Femur (tissue), 1 donor: ENCODE measurements around the gene DUSP10.

Experiments used
- DNase-seq: peaks from one replicate; pipeline ENCODE4 v3.0.0-alpha.2; 2017

The DUSP10 gene

DNA sequence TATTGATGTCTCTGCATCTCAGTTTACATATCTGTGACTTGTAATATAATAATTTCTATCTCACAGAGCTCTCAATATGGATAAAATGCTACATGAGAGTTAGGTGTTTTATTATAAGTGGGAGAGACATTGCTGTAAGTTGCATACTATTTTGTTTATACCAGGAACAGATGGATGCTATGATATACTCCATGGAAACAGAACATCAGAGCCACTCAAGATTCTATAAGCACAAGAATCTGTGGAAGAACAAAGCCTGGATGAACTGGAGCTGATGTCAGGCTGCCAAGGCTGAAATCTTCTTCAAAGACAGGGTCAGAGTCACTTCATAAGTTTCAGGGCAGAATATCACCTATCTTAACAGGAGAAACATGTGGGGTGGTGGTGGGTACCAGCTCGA is 30.2 kb downstream of the DUSP10 start:
- no peak for DNase-seq

DNA sequence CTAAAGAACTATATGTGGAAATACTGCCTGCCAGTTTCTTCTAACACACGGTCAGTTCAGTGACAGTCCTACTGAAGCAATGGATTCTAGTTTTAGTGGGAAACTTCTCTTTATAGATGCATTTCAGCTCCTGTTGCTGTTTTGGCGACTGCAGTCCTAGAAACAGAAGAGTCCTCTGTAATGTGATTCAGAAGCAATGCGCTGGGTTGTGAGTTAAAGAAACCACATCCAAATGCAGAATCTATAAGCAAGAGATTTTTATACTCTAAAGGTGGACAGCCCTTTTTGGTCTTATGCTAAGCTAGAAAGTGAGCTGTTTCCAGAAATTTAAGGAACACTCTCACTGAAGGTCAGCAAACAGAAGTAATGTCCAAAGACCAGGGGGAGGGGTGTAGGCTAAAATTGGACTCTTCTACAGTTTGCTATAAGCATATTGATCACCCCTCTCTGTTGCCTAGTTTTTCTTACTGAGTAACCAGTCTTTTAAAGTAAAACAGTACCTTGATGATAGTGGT is 30.8 kb downstream of the DUSP10 start:
- DNase-seq = no peak

DNA sequence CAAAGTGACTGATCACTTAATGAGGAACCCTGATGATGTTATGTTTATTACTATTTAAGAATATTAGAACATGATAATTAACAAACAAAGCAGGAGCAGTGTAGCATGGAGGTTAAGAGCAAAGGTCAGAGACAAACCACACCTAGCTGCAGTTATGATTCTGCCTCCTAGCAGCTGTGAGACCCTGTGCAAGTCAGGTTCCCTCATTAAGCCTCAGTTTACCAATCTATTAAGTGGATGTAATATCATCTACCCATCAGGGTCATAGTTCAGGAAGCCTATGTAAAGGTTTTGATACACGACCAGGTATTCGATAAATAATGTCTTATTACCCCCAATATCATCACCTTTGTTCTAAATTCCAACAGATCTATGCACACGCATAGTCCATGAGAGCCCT is 32.0 kb downstream of the DUSP10 start:
- no peak for DNase-seq

DNA sequence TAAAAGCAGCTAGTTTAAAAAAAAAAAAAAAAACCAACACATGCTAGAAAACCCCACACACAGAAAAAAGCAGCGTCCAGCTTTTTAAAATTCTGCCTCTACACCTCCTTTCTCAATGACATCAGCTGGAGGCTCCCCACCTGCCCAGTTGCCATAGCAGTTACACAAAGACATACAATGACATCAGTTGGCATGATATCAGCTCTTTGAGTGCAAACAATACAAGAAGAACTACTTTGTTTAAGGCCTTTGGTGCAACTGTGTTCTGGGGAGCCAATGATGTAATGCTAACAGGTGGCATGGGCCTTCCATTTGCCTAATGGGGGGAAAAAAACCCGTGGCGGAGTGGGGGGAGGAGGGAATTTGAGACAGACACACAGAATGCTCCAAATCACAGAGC is 32.9 kb downstream of the DUSP10 start:
- DNase-seq = peak; percentile 83

DNA sequence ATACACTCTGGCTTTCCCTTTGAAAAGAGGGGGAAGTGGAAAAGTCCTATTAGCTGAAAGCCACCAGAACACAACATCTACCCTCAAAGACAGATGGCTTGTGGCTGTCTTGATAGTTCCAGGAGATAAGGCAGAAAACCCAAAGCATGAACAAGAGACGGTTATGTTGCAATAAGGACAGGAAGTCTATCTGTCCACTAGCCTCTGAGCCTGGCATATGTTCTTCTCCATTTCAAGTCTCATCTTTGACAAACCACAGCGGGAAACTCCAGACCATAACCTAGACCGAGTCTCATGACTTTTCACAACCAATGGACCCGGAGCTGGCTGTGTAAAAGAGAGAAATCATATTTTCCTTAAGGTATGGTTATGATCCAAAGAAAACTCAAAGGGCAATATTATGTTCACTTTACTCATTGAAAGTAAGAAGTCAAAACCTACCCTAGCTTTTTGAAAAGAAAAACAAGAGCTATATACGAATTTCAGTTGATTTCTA is 33.8 kb downstream of the DUSP10 start:
- peak; percentile 48 for DNase-seq

DNA sequence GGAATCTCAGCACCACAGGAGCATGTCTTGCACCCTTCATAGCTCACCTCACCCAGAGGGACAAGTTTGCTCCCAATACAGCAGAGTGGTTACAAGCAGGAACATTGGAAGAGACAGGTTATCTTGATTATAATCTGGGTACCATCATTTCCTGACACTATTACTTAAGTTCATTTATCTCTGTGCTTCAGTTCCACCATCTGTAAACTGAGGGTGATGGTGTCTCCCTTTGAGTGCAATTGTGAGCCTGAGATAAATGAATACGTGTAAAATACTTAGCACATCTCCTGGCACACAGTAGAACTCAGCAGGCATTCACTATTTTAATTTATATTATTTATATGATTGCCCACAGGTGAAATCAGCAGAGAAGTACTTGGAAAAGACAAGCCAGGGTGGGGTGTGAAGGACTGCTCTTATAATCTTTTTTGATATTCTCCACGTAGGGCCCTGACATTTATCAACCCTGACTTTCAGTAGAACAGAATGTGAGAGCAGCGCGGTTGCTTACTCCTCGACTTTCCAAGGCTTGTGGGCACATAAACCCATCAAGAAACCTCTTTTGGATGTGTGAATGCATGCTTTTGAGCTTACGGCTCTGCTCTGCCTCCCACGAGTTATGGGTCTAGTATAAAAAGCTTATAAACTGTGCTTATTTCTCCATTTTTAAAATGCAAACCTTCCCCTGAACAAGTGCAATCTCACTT is 34.9 kb downstream of the DUSP10 start:
- no peak for DNase-seq

DNA sequence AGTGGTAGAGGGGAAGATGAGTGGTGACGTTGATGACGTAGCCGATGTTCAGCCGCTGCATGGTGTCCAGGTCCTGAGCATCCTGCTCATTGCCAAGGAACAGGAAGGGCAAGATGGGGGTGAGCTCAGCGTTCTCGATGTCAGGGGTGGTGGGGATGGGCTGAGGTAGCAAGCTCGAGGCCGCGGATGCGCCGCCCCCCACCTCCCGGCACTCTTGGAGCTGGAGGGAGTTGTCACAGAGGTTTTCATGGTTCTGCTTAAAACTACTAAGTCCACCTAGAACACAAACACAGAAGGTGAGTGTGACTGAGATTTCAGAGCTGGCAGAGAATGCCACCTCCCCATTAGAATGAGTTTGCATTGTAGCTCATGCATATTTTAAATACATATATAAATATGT is 35.7 kb downstream of the DUSP10 start:
- no peak for DNase-seq

DNA sequence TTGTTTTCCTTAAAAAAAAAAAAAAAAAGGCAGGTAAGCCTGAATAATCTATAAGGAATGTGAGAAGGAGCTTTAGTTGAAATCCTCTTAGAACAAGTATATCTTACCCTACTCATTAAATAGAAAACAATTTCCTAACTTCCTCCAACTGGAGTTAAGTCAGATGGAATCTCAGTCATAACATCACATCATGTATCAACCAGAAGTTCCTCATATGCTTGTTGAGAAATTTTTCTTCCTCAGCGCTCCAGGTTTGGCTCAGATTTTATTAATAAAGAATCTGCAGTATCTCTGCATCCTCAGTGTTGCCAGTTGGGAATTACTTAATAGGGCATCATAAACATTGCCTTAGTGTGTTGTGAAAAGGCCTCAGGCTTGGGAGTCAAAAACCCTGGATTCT is 37.6 kb downstream of the DUSP10 start:
- DNase-seq = no peak

DNA sequence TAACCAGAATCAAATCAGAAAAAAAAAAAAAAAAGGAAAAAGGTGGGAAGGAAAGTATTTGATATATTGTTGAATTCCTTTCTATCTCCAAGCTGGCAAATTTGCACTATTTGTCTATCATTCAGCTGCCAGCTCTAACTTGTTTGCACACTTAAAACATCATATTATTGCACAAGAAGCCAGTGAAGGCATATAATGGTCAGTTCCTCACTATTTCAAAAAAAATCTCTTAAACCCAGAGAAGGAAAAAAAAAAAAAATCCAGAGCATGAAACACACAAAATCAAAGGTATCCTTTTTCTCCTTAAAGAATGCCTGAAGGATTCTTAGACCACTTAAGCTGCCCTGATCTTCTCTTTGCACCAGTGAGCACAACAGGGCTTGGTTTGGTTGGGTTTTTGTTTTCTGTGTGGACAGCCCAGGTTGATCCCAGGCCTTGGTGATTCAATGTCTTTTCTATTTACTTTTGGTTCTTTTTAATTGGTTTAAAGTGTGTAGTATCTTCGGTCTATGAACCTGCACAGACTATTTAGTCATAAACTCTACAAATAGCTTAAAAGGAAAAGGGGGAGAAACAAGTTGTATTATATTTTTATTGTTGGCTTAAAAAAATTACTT is 40.2 kb downstream of the DUSP10 start:
- no peak for DNase-seq

DNA sequence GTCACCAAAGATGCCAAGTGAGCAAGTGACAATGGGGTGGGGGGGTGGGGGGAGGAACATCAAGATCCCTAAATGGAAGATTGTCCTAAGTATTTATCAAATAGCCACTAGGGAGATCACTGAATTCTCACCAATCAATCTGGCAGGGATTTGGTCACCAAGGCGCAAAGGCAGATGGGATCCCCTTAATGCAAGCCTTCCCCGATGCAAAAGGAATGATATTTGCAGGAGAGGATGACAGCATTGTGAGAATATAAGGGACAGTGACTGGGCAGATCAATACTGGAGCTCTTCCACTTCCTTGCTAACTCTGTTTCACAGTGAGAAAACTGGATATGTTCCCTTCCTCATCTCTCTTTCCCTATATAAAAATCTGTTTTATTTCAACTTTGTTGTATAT is 40.9 kb downstream of the DUSP10 start:
- no peak for DNase-seq

DNA sequence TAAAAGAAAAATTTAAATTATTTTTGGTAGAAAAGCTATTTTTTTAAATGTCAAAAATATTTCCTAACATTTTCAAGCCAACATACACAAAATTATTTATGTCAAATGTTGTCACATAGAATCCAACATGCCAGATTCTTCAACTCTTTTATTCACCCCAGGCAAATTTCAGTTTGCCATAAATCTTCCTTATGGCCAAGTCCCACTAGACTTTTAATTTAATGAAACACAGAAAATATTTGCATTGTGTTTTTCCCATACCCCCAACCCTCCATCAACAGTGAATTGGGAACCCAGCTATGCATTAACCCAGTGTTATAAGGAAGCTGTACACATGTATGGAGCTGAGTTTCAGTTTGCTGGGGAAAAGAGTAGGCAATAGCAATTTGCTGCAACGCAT is 41.4 kb downstream of the DUSP10 start:
- DNase-seq = no peak

DNA sequence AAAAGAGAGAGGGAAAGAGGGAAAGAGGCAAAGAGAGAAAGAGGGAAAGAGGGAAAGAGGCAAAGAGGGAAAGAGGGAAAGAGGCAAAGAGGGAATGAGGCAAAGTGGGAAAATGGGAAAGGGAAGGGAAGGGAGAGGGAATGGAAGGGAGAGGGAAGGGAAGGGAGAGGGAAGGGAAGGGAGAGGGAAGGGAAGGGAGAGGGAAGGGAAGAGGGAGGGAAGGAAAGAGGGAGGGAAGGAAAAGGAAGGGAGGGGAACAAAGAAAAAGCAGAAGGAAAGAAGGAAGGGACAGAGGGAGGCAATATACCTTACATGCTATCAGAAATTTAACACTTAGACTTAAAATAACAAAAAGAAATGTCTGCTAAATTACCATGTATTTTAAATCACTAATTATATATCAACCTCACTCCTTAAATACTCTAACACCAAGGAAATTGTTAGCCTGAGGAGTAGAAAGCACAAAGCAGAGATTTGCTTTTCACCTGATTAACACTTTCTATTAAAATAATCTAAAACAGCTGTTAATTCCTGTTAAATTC is 41.8 kb downstream of the DUSP10 start:
- no peak for DNase-seq

DNA sequence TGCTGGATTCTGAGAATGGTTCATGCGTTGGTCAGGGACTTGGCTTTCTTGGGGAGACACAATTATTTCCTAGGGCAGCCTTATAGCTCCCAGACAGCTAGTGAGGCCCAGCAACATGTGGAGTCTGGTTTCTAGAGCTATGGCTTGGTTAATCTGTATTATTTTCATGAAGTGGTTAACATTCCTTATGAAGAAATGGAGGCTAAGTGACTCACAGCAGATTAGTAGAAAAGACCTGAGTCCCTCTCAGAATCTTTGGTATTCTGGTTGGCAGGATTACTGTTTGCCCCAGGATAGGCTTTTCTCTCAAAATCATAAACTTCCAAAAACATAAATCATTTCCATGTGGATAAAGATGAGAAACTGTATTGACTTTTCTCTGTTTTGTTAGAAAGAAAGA is 42.3 kb downstream of the DUSP10 start:
- no peak for DNase-seq

DNA sequence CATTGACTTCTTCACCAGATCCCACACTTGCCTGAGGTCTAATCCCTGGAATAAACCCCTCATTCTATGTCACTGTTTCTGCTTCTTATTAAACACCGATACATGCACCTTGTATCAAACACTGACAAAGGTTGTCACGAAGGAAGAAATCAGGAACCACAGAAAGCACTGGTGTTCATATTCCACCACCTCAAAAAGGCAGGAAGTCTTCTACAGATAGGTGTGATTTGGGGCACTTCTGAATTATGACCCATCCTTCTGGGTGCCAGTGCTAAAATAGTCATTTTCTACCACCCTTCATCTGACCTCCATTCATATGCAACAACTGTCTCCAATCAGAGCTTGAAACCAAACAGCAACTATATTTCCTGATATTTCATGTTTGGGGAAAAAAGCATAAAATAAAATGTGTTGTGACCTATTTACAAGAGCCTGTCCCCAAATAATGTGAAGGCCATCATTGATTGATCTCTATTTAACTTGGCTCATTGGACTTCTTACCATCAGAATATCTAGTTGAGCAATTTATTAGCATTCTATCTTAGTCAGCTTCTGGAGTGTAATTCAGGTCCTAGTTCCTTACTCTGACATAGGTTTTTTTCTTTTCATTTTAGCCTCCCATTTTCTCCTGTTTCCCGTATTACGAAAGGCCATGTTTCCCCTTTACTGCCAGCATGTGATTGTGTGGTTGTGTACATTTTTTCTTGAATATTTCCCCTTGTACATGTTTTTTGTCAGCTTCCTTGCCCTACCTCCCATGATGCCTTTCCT is 43.1 kb downstream of the DUSP10 start:
- no peak for DNase-seq

DNA sequence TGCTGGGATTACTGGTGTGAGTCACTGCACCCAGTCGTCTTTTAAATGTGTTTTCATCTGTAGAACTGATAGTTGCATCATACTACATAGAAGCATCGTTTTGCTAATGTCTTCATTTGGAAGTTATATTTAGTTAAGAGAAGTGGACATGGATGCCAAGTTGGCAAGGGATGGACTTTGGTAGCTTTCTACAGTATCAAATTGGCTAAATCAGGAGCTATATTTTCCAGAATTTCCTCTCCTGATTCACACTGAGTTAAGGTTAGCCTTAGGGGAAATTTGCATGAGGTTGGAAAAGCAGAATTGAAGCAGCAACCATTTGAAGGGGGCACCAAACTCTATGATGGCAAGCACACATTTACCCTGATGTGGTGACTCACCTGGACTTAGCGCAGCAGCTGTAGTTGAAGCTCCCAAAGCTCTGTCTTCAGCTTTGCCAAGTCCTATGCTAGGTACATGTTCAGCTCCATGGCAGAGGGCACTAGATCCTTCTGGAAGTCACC is 43.9 kb downstream of the DUSP10 start:
- DNase-seq = no peak

DNA sequence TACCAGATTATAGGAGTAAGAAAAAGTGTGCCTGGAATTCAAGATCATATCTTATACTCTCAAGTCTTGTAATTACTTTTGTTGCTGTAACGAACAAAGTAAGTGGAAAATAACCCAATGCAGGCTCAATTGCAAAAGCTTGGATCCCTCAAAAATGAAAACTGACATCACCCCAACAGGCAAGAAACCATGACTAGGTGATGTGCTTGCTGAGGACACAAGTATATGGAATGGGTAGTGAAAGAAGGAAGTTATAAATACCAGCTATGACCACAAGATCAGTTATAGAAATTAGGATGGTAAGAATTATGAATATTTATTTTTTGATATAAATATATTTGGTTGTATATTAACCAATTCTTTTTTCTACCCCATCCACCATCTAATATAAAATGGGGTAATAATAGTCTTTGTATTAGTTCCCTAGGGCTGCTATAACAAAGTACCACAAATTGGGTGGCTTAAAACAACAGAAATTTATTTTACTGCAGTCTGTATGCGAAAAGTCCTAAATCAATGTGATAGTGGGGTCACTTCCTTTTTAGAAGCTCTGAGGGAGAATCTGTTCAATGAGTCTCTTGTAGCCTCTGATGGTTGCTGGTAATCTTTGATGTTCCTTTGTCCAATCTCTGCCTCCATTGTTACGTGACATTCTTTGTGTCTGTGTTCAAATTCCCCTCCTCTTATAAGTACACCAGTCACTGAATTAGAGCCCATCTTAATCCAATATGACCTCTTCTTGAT is 45.0 kb downstream of the DUSP10 start:
- DNase-seq = no peak

DNA sequence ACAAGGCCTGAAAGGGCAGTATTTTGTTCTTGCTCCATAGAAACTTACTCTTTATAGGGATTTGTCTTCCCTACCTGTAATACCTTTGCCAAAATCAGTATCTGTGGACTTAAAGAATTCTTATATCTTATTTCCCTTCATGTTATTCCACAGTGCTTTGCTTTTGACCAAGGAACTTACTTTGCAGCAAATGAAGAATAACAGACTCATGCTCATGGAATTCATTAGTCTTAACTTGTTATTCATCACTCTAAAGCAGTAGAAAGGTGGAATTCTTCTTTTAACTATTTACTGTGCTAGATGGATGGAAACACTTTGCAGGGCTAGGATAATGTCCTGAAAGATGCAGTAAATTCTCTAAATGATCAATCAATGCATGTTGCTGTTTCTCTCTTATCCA is 45.9 kb downstream of the DUSP10 start:
- no peak for DNase-seq

DNA sequence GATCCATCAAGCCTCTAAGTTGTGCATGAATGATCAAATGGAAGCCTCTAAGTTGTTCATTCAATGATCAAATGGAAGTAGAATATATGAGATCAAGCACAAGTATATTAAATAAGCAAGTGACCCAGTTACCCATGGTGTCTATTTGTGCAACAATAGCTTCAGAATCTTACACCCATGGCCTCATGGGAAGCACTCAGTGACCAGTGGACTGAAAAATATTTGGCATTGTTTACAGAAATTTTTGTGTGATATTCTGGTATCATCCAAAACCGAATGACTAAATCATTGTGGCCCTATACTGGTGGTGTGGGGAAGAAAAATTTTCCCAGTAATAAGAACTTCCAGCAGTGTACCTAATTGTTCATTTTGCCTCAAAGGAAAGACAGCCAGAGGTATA is 46.6 kb downstream of the DUSP10 start:
- no peak for DNase-seq

DNA sequence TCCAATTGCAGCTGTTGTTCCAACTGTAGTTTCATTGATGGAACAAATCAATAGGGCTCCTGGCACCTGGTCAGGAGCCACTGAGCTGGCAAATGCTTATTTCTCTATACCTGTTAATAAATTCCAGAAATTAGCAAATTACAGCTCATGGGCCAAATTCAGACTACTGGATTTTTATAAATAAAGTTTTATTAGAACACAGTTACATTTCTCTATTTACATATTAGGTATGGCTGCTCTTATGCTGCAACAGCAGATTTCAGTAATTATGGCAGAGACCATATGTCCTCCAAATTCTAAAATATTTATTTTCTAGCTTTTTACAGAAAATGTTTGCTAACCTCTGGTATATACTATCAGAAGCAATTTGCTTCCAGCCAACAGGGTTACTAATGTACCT is 47.8 kb downstream of the DUSP10 start:
- DNase-seq = no peak

DNA sequence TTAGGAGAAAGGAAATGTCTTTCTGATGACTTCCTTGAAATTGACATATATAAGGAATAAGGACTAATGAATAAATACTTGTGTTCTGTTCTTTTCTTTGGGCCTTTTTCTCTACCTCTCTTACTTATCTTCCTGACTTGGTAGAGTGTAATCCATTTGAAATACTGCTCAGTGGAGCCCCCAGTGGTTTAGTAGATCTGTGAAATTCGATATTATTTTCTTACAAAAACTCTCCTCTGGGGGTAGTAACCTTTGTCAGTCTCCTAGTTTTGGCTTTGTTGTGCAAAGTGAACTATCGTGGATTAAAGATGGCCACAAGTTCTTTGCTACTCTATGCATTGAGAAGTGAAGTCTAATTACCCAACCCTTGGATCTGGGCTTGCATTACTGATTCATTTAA is 48.8 kb downstream of the DUSP10 start:
- DNase-seq = no peak

DNA sequence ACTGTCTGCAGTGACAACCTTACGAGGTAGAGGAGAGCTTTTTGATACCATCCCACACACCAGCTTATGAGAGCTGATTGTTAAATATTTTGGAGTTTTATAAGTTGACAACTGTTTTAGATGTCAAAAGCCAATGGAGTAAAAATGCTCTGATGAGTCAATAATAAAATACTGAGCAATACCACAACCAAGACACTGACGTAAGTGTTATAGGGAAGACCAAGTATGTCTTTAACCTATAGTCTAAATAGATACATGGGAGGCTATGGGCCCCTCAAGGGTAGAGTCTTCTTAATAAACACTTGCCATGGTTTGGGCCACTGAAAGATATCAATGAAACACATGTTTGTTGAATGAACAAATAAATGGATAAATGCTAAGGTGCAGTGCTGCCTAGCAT is 49.2 kb downstream of the DUSP10 start:
- no peak for DNase-seq

DNA sequence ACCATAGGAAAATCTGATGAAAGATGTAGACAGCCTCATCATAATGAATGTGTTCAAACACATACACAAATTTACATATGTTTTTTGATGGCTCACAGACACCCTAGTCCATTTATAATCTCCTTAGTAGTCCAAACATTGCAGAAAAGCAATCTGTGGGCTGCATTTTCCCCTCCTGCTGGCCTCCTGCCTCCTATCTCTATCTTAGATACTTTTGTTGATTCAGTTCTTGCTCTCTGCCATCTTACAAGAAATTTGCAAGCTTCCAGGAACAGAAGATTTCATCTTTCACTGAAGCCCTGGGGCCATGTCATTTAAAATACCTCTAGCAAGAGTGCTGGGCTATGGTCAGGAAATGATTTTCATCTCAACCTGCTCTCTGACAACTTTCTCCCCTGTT is 50.6 kb downstream of the DUSP10 start:
- no peak for DNase-seq

DNA sequence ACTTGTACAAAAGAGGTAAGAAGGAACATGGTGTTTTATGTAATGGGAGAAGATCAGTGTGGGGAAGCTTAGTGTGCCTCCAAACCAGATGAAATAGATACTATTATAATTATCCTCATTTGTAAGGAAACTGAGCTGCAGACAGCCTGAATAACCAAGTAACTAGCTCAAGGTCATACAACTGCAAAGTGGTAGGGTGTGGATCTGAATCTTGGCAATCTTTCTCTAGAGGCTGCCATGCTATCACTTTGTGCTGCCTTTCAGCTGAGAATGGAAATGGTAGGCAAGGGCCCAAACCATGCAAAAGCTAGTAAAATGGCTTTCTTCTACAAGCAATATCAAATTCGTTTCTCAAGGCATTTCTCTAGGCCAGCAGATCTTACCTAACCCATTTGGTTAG is 51.0 kb downstream of the DUSP10 start:
- no peak for DNase-seq
